GM18519 (cell line): ENCODE data around the gene OTUD7B.

Experiments
- ATAC-seq: cut with Tn5 transposase; IDR thresholded peaks from one replicate; pipeline ENCODE4 v1.9.1; 2021; ENCODE audit warnings: mild to moderate bottlenecking, moderate library complexity; ENCODE audit not compliant: unreplicated experiment, low FRiP score

OTUD7B gene

GRCh38 chr1:149925751-149926150 is 84.8 kb downstream of the OTUD7B start:
- ATAC-seq = no peak

DNA sequence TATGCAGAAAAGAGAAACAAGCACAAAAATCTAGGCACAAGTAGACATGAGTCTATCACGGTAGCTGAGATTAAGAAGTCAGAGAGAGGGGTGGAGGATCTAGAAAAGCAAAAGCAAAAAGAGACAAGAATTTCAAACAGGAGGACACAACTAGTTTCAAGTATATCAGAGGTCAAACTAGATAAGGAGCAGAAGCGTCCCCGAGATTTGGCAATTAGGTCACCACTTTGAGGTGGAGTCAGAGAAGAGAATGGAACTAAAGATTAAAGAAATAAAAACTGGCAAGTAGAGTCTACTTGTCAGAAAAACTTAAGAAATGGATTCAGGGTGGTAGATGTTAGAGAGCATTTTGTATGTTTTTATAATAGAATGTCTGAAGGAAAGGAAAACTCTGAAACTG is 85.2 kb downstream of the OTUD7B start:
- ATAC-seq = no peak

- no peak for ATAC-seq
Measured at GRCh38 chr1:149923626-149924025, 86.9 kb downstream of the OTUD7B start.

GRCh38 chr1:149917571-149918144 is 92.9 kb downstream of the OTUD7B start, which contains the start of gene SV2A:
TSS of gene SV2A (minus strand) at chr1:149917844. CDS start at chr1:149913840, 4,004 bp downstream.
- ATAC-seq = no peak

- ATAC-seq = no peak
Measured at GRCh38 chr1:149916898-149917252, 93.7 kb downstream of the OTUD7B start.

DNA sequence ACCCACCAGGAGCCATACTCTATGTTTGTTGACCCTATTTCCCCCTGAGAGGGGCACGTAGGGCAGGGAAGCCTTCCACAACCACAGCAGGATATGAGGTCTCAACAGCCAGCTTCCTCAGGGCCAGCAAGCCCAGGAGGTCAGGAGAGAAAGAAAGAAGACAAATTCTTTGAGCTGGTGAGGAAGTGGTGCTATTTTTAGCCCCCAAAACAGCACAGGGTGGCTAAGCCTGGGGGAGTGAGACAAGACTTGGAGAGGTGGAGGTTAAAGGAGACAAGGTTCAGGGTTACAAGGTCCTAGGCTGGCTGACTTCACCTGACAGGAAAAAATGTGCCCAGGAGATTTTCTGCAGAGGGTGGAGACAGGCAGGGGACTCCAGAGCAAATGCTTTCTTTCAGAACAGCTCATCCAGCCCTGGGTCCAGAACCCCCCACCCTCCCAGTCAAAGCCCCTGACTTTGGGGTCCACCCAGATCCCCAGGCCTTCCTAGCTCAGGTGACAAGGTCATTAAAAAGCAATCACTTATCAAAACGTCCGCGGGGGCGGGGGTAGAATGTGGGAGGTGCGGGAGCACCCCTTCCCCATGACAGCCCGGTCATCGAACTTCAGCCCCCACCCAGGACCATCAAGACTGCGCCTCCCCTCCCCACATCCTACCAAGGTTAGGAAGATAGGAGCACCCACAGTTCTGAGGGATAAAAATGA is 94.2 kb downstream of the OTUD7B start:
- ATAC-seq = no peak

DNA sequence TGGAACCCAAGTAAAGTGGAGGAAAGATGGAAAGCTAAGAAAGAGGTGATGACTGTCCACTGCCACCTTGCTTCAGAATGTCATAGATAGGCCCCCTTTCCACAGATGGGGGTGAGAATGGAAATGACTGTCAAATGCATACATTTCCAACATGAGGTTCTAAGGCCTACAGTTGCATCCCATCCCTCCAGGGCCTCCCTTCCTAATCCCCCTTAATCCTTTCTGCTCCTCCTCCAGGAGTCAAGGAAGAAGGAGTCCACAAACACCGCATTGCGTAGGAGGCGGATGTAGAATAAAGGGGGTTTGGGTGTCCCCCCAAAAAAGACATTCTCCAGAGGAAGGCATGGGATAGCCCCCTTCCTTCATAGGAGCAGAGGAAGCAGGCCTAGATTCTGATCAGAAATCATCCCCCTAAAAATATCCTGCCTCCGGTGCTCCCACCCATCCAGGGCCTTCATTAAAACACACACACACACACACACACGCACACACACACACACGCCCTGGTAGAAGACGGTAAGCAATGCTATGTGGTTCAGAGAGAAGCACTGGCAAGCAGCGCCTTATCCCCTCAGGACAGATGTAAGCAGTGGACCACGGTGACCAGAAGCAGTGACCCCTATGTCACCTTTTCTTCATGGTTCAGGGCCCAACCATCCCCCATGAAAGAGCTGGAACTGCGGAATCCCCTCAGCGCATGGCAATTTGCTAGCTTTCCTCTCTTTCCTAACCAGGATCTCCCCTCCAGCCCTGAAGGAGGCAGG is 94.9 kb downstream of the OTUD7B start:
- ATAC-seq = no peak

GRCh38 chr1:149914545-149914944 is 96.0 kb downstream of the OTUD7B start:
- no peak for ATAC-seq

- no peak for ATAC-seq
Measured at GRCh38 chr1:149906570-149907075, 103.9 kb downstream of the OTUD7B start.

DNA sequence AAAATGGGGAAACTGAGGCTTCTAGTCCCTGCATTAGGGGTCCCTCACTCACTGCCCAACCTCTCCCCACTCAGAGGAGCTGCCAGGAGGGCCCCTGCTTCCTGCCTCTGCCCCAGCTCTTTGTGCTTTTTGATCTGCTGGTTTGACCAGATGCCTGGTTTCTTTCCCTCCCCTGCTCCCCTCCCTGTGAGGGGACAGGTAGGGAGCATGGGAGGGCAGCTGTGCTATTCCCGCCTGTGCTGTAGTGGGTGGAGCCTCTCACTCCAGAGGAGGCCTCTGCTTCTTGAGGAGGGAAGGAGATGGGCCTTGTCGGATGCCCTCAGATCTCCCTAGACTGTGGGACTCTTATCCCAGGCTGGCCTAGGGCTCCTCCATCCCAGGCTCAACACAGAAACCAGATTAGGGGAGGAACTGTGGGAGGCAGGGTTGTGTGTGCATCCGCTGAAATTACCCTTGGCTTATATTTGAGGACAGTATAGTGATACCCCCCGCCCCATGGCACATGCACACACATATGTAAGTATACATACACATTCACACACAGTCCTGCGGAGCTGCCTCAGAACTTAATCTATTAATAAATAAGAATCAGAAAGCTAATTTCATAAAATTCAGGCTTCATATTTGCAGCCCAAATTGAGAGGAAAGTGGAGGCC is 106.6 kb downstream of the OTUD7B start:
- ATAC-seq = no peak

DNA sequence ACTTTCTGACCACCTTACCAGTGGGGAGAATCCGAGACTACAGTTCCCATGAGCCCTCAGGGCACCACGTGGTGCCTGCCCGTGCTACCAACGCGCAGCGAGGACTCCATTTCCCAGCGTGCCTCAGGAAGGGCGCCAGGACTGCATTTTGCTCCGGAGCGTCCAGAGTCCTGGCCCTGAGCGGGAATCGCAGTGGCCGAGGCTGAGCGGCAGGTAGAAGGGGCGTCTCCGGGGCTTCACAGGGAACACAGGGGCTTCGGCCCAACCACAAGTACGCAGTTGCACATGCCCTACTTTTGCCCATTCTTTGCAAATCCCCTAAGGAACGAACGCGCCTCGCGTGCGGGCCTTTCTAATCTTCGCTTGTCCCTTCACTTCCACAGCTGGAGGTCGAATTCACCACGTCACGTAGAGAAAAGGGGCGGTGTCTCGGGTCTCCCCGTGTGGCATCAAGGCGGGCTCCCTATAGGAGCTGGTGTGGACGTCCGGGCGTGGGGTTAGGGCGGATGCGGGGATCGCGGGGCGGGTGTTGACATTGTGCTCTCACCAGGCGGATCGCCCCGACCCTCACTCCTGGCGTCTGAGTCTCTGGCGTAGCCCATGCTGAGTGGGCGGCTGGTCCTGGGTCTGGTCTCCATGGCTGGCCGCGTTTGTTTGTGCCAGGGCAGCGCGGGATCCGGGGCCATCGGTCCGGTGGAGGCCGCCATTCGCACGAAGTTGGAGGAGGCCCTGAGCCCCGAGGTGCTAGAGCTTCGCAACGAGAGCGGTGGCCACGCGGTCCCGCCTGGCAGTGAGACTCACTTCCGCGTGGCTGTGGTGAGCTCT is 110.9 kb downstream of the OTUD7B start, which contains the start of gene BOLA1:
Gene BOLA1, plus strand, starts transcription at position 109 of the 825 bp plus-strand sequence. Its CDS starts 492 bp downstream, at position 601.
- peak; percentile 80 for ATAC-seq

GRCh38 chr1:149896575-149896974 is 114.0 kb downstream of the OTUD7B start:
- ATAC-seq = no peak

- ATAC-seq = no peak
Measured at GRCh38 chr1:149888999-149889289, 121.6 kb downstream of the OTUD7B start.

DNA sequence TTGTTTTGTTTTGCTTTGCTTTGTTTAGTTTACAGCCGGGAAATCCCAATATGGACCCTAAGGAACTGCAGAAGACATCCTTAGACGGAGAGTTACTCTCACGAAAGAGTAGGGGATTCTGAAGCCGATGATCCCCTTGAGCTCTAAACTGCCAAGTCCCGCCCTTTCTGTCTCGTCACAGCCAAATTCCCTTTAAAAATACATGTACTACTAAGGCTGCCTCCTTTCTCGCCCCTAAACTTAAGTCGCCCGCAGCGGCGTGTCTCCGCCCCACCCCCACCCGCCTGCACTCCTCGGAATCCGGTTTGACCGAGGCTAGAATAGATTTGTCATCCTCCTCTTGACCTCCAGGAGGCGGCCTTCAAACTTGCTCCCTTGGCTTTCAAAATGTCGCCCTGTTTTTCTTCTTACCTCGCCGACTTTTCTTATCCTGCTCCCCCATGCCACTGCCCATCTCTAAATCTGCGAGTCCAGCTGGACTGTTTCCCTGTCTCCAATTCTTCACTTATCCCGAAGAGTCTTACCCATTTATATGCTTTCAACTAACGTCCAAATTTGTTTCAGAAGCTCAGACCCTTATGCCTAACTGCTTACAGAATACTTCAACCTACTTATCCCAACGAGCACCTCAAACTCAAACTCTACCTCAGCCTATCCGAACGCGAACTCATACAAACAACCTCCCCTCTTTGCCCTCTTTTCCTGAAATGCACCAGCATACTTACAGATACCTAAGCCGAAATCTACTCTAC is 122.1 kb downstream of the OTUD7B start:
- peak; percentile 8 for ATAC-seq
